Muscle of leg (tissue), 11 donors: ENCODE measurements around the gene CAVIN2. TPM values are rescaled to one million over a fixed set of nuclear protein-coding genes. Genes with fewer than 3 reads are reported as not detected.

Experiments
- DNase-seq: peaks from one replicate; pipeline ENCODE4 v3.0.0; 2013
- H3K27ac ChIP-seq: one replicate; pipeline ENCODE4 v1.5.1; 2013; ENCODE audit warnings: mild to moderate bottlenecking, low read length, control low read depth
- H3K27me3 ChIP-seq: one replicate; pipeline ENCODE4 v1.6.1; 2013; ENCODE audit warnings: low read length; ENCODE audit not compliant: control insufficient read depth, insufficient read depth
- H3K36me3 ChIP-seq: one replicate; pipeline ENCODE4 v1.6.1; 2013; ENCODE audit warnings: low read length; ENCODE audit not compliant: control insufficient read depth, insufficient read depth
- H3K4me1 ChIP-seq: one replicate; pipeline ENCODE4 v1.6.1; 2013; ENCODE audit warnings: low read length; ENCODE audit not compliant: control insufficient read depth, insufficient read depth
- H3K4me3 ChIP-seq: one replicate; pipeline ENCODE4 v1.5.1; 2013; ENCODE audit warnings: low read length, control low read depth
- H3K9me3 ChIP-seq: replicated peaks from 2 replicates; pipeline ENCODE4 v1.6.1; 2013; ENCODE audit warnings: low read depth, low read length; ENCODE audit not compliant: control insufficient read depth
- WGBS: methylation state at CpG from one replicate; pipeline ENCODE4 v1.1.5; 2013; ENCODE audit warnings: missing lambda C conversion rate; ENCODE audit not compliant: insufficient coverage; 5-methylcytosine and 5-hydroxymethylcytosine counted together
- polyA plus RNA-seq, 8 donors: library from polyadenylated mRNA; unstranded; fragments of 120-200 nt; gene quantifications; one replicate each; pipeline versions ENCODE4 v1.2.1 to v1.2.3, GENCODE V29; 2013; ENCODE audit warnings: inconsistent platforms in 1 of 8, low replicate concordance in 1 of 8; ENCODE audit not compliant: insufficient read length in 8 of 8, insufficient read depth in 1 of 8
- total RNA-seq: library from RNA; stranded (reverse); fragments of 120-200 nt; gene quantifications from one replicate; pipeline ENCODE4 v1.2.4, GENCODE V29; 2013

Gene CAVIN2
- total and polyA plus RNA-seq, 9 donors = 30.7 to 45.2 (median 35.3) TPM

DNA sequence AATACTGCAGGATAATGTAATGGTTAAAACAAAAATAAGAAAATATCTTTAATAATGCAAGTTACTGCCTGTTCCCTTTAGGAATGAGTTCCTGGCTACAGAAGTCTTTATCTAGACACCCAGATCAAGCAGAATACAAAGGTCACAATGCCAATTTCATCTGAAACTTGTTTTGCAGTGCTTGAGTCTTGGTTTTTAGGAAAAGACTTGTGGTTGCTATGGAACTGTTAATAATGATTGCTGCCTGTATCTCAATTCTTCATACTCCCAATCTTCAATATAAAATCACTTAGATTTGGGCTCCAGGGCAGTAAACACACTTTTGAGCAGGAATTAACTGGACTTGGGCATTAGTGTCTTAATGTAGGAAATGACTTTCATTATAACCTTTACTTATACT lies 14.2 kb downstream of the CAVIN2 start:
- H3K27ac ChIP-seq = no peak overlapping the region
- H3K27me3 ChIP-seq = no peaks in the 10 kb centered on the region
- no peak overlapping the region for H3K4me3 ChIP-seq
- H3K9me3 ChIP-seq = no peaks in the 10 kb centered on the region
- no peak for DNase-seq
- peaks cover 7% of the 10 kb centered on the region for H3K36me3 ChIP-seq
- H3K4me1 ChIP-seq = peaks cover under 1% of the 10 kb centered on the region

DNA sequence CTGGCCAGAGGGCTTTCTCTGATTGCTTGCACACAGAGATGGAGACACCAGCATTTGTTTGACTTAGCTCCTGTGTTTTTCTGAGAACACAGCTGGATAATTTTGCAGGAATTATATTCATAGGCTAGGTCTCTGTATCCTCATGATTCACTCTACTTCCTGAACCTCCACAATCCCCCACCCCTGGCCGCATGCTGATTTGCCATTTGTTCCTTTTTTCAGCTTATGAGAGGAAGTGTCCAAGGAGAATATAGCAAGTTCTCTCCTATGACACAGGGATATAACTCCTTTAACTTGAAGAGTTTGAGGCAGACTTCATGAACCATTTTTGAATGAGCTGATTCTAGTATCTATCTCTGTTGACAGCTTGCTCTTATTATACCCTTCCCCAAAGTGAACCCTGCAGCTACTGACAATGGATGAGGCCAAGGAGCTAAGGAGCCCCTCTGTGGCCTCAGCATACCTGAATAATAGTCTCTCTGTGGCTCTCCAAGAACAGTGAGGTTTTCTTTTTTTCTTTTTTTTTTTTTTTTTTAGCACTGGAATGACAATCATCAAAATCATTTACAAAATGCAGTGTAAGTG lies 15.4 kb downstream of the CAVIN2 start:
- H3K4me1 ChIP-seq = no peaks in the 10 kb centered on the region

DNA sequence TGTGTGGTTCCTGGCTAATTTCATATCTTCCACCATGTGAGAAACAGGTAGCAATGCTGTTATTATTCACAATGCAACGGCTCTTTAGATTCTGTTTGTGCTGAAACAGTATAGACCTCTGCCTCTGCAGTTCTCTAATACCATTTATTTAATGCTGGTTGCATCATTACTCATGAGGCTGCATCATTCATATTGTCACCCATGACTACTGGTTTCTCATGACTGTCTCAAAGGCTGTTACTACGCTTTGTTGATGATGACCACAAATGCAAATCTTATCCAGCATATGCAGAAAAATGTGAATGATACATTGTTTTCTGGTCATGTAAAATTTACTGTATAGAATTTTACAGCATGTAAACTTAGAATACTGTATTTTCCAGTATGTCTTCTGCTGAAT lies 22.5 kb downstream of the CAVIN2 start:
- 100% methylated on average over 1 of the region's 2 CpGs for WGBS
- Histone ChIP-seq H3K4me3 (no peak overlapping the region), H3K27ac (no peak overlapping the region), H3K9me3 (no peaks in the 10 kb centered on the region), H3K36me3 (no peaks in the 10 kb centered on the region), H3K4me1 (no peaks in the 10 kb centered on the region), H3K27me3 (no peaks in the 10 kb centered on the region)
- DNase-seq = no peak

More for the DNA sequence above, 15.4 kb downstream of the CAVIN2 start:
- H3K27me3 ChIP-seq = no peaks in the 10 kb centered on the region
- no CpG with 5 or more reads among the region's 1 CpG for WGBS
- no peak for DNase-seq
- H3K27ac ChIP-seq = no peak overlapping the region
- H3K36me3 ChIP-seq = peaks cover 7% of the 10 kb centered on the region
- H3K9me3 ChIP-seq = no peaks in the 10 kb centered on the region
- no peak overlapping the region for H3K4me3 ChIP-seq

DNA sequence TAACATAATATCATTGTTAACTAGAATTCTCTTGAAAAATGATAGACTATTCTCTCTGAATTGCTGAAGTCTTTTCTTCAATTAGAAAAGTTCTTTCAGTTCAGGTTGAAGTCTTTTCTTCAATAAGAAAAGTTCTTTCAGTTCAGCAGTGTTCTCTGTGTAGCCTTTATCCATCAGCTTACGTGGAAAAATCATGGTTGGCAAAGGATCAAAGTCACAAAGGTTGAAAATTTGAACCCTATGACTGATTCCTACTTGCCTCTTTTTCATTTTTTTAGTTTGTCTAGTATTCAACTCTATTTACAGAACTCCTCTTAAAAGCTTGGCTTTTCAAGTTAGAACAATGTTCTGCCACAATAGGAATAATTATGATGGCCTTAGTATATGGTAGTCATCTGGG lies 25.8 kb downstream of the CAVIN2 start:
- no peak for DNase-seq
- WGBS = no CpG with 5 or more reads among the region's 1 CpG
- Histone ChIP-seq H3K27ac (no peak overlapping the region), H3K4me1 (no peaks in the 10 kb centered on the region), H3K36me3 (no peaks in the 10 kb centered on the region), H3K27me3 (no peaks in the 10 kb centered on the region), H3K9me3 (no peaks in the 10 kb centered on the region), H3K4me3 (no peak overlapping the region)

DNA sequence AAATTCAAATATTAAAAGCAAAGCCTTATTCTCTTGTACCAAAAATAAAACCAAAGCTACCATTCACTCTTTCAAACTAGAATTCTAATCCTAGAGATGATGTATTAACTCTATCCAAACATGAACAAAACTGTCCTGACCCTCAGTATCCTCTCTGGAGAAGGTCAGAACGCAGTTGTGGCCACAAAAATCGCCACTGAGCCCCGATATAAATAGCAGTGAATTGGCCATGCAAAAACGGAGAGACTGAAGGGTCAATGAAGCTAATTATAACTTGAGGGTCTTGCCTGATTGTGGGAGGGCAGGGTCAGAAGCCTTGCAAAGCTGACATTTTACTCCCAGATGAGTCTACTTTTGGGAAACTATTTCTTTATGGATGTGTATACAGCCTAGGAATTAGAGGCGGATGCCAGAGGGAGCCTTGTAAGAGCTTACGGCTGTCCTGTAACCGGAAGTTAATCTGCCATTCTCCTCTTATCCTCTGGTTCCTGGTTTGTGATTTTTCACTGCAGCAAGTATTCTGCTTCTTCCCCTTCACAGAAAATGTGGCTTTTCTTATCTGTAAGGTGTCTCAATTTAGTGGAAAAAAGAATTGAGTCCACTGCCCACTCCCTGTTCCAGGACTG lies 28.1 kb downstream of the CAVIN2 start:
- H3K4me1 ChIP-seq = no peaks in the 10 kb centered on the region
- H3K27me3 ChIP-seq = no peaks in the 10 kb centered on the region
- peak; percentile 16 for DNase-seq
- no peaks in the 10 kb centered on the region for H3K9me3 ChIP-seq
- 55% methylated on average over 3 of the region's 7 CpGs for WGBS
- H3K4me3 ChIP-seq = no peak overlapping the region
- no peak overlapping the region for H3K27ac ChIP-seq
- no peaks in the 10 kb centered on the region for H3K36me3 ChIP-seq

DNA sequence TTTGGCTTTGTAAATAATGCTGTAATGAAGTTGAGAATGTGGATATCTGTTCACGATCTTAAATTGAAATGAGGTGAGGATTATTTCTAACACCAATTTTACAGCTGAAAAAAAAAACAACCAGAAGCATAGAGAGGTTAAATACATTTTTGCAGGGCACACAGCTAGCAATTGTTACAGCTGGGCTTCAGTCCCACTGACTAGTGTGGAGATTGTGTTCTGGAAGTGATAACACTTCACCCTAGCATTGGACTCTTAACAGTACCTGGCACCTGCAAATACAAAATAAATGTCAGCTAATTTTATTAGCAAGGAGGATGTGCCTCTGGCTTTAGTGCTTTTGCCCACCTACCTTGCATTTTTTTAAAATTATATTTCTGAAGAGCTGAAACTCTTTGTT lies 28.8 kb downstream of the CAVIN2 start:
- no peak overlapping the region for H3K4me3 ChIP-seq
- DNase-seq = no peak
- no peak overlapping the region for H3K27ac ChIP-seq
- no peaks in the 10 kb centered on the region for H3K27me3 ChIP-seq
- H3K4me1 ChIP-seq = no peaks in the 10 kb centered on the region
- no peaks in the 10 kb centered on the region for H3K36me3 ChIP-seq
- no peaks in the 10 kb centered on the region for H3K9me3 ChIP-seq
- no CpG with 5 or more reads among the region's 1 CpG for WGBS

DNA sequence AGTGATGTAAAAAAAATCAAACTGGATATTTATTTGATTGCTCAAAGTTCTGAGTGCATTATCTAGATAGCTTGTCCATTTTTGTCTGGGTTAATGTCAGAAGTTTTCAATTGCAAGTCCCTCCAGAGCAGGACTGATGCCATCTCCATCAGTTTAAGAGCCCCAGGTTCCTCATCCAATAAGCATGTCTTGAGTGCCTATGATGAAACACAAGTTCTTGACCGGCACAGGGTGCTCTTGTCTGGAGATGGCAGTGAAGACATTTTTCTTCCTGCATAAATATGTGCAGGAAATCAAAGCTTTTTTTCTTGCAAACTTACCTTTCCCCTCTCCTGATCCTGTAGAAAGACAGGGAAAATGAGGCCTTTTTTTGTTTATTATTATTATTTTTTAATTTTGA lies 31.9 kb downstream of the CAVIN2 start:
- no CpG with 5 or more reads among the region's 1 CpG for WGBS
- no peak overlapping the region for H3K27ac ChIP-seq
- H3K4me3 ChIP-seq = no peak overlapping the region
- H3K36me3 ChIP-seq = no peaks in the 10 kb centered on the region
- H3K4me1 ChIP-seq = peaks cover 7% of the 10 kb centered on the region
- no peak for DNase-seq
- H3K27me3 ChIP-seq = no peaks in the 10 kb centered on the region
- H3K9me3 ChIP-seq = no peaks in the 10 kb centered on the region

DNA sequence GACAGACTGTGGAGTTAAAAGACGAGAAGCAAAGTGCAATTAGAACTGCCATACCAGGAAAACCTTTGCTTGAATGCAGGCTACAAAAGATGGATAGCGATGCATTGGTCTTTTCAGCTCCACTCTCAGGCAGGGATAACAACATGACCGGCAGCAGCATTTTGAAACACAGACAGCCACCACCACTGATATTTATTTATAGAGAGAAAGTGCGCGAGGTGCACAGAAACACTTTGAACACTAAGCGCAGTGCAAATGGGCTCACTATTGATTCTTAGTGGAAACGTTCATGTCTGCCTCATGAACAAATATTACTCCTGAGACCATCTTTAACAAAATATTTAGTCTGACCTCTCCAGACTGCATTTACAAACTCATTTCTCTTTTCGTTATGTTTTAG lies 32.9 kb downstream of the CAVIN2 start:
- WGBS = 91% methylated on average over 1 of the region's 8 CpGs
- Histone ChIP-seq H3K9me3 (no peaks in the 10 kb centered on the region), H3K4me3 (no peak overlapping the region), H3K4me1 (peaks cover 7% of the 10 kb centered on the region), H3K27ac (no peak overlapping the region), H3K27me3 (no peaks in the 10 kb centered on the region), H3K36me3 (no peaks in the 10 kb centered on the region)
- no peak for DNase-seq

DNA sequence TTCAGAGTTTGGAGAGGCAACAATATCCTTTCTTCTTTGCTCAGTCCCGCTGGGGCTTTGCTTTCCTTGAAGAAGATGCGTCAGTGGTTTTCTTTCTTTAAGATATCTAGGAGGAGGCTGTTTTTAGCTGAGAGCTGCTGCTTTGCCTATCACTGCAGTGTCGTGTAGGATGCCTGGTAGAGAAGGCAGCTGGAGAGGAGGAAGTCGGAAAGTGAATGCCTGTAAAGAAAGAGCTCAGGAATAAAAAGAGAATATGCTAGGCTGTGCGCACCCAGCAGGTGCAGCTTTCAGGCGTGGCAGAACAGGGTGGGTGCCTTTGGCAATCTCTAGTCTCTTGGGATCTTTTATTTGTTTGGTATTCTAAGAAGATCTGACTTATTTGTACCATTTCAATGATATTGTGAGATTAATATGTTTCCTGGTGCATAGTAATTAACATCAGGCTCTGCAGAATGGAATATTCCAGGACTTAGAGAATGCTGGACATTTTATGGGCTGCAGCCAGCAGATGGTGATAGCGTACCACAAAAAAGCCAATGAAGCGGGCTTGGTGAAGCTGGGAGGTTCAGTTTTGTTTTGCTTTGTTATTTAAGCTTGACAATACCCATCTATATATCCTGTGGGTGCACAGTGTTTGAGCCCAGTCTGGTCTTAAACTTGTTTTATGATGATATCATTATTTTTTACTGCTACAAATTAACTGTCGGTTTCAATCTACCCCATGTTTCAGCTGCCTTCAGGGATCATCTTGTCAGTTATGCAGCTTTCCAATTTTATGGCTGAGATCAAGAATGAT lies 34.9 kb downstream of the CAVIN2 start:
- H3K27me3 ChIP-seq = no peaks in the 10 kb centered on the region
- no peak overlapping the region for H3K27ac ChIP-seq
- peaks cover 7% of the 10 kb centered on the region for H3K4me1 ChIP-seq
- H3K4me3 ChIP-seq = peak overlapping the region; percentile 19
- no peaks in the 10 kb centered on the region for H3K9me3 ChIP-seq
- 55% methylated on average over 5 of the region's 9 CpGs for WGBS
- no peaks in the 10 kb centered on the region for H3K36me3 ChIP-seq
- DNase-seq = peak; percentile 89

DNA sequence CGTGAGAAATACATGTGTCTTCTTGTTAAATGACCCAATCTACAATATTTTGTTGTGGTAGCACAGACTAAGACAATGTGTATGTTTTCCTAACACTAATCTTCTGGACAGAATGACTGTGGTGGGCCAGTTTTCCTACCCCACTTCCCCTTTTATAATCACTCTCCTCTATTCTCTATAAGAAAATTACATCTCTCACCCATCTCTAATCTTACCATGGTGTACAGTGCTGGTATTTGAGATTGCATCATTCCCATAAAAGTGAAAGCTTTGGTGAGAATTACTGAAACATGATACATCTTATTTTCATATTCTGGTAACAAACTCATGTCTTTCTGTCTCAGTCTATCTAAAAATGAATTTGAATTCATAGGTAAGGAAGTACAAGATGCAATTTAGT lies 40.5 kb downstream of the CAVIN2 start:
- Histone ChIP-seq H3K27me3 (no peaks in the 10 kb centered on the region), H3K27ac (no peak overlapping the region), H3K9me3 (no peaks in the 10 kb centered on the region), H3K36me3 (no peaks in the 10 kb centered on the region), H3K4me1 (no peaks in the 10 kb centered on the region), H3K4me3 (no peak overlapping the region)
- DNase-seq = no peak
- WGBS = no CpG with 5 or more reads among the region's 1 CpG
